ENCODE results near the gene SSH3. TPM values are rescaled to one million over a fixed set of nuclear protein-coding genes. Genes with fewer than 3 reads are reported as not detected.

Gene SSH3
- total RNA-seq, 1 donor from 2014 or later = 30.4 TPM

DNA sequence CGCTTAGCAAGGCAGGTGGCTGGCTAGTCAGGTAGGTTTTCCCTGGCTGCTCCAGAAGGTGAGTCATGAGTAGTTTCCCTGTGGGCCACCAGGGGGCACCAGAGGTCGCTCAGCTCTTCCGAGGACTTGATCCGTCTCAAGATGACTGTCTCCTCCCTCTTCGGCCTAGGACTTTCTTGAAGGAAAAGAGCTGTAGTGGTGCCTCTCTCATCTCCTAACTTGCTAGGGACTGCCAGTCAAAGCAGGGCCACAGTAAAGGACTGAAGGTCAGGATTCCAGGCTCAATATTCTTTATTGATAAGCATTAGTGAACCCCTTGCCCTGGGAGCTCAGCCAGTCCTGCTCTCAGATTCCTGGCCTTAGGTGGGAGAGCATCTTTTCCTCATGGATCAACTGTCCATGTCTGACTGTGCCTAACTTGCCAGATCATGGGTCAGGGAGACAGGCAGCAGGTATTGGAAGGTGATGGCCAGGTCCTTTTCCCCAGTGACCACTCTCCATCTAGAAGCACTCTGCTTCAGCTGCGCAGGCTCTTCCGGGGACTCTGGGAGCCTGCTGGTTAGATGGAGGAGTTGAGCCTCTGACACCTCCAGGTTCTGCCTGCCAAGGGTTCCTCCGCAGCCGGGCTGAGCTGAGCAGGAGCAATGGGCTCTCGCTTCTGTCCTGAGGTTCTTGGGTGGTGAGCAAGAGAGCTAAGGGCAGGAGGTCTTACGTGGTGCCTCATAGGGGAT lies 48.1 kb downstream of the SSH3 start:
- DNase-seq (ENCODE audit: low read depth) = no peak
- peak overlapping the region; percentile 81 for H3K4me3 ChIP-seq (ENCODE audit: low read depth, low read length)
- TF ChIP-seq CTCF (conservative IDR thresholded peaks at IDR 0.05; ENCODE audit: low read depth, low read length) = peak; percentile 96

- no peak for DNase-seq (ENCODE audit: low read depth)
- H3K4me3 ChIP-seq (ENCODE audit: low read depth, low read length) = peak overlapping the region; percentile 81
- TF ChIP-seq CTCF (conservative IDR thresholded peaks at IDR 0.05; ENCODE audit: low read depth, low read length) = no peak
Observed at GRCh38 chr11:67352546-67353316, 49.4 kb downstream of the SSH3 start.

- DNase-seq (ENCODE audit: low read depth) = no peak
- TF ChIP-seq CTCF (conservative IDR thresholded peaks at IDR 0.05; ENCODE audit: low read depth, low read length) = no peak
- peak within 1 kb of the TSS; percentile 81 for H3K4me3 ChIP-seq (ENCODE audit: low read depth, low read length)
Observed at GRCh38 chr11:67353317-67354074, 50.2 kb downstream of the SSH3 start, which contains the start of gene POLD4. POLD4 (minus strand) TSS chr11:67353546; CDS start chr11:67353399, 147 bp downstream.

GRCh38 chr11:67354075-67355022 lies 51.0 kb downstream of the SSH3 start:
- peak; percentile 16 for TF ChIP-seq CTCF (conservative IDR thresholded peaks at IDR 0.05; ENCODE audit: low read depth, low read length)
- H3K4me3 ChIP-seq (ENCODE audit: low read depth, low read length) = peak overlapping the region; percentile 81
- DNase-seq (ENCODE audit: low read depth) = peak; percentile 93

- no peak for TF ChIP-seq CTCF (conservative IDR thresholded peaks at IDR 0.05; ENCODE audit: low read depth, low read length)
- H3K4me3 ChIP-seq (ENCODE audit: low read depth, low read length) = peak overlapping the region; percentile 14
- no peak for DNase-seq (ENCODE audit: low read depth)
Observed at GRCh38 chr11:67355023-67355793, 51.9 kb downstream of the SSH3 start.

All from epithelial cell of proximal tubule (primary cell).